CD14-positive monocyte (primary cell): ENCODE data around the gene GPN3. TPM values are rescaled to one million over a fixed set of nuclear protein-coding genes. Genes with fewer than 3 reads are reported as not detected.

Experiments
- DNase-seq, 3 donors: peaks; one replicate each; pipeline ENCODE4 v3.0.0-alpha.2; 2011 to 2022
- H2AFZ ChIP-seq: 2 replicates; pipeline ENCODE4 v1.6.0; 2012; ENCODE audit warnings: mild to moderate bottlenecking, low read depth, low read length, inconsistent platforms; ENCODE audit not compliant: insufficient read depth, poor library complexity, severe bottlenecking
- H3K27ac ChIP-seq, 2 donors: 1 replicate in 1 of 2; 2 replicates in 1 of 2; pipeline ENCODE4 v1.5.1; 2012 to 2013; ENCODE audit warnings: low read length in 2 of 2, control low read depth in 1 of 2, inconsistent platforms in 1 of 2, low read depth in 1 of 2, mild to moderate bottlenecking in 1 of 2
- H3K27me3 ChIP-seq, 2 donors: one replicate each; pipeline versions ENCODE4 v1.6.0 to v1.6.1; 2011 to 2013; ENCODE audit warnings: low read length in 2 of 2; ENCODE audit not compliant: control insufficient read depth in 2 of 2, insufficient read depth in 2 of 2
- H3K36me3 ChIP-seq, 2 donors: replicated peaks in 1 of 2; 1 replicate in 1 of 2; 2 replicates in 1 of 2; pipeline versions ENCODE4 v1.5.1 to v1.6.1; 2012 to 2013; ENCODE audit warnings: low read length in 2 of 2, control low read depth in 1 of 2, inconsistent platforms in 1 of 2, mild to moderate bottlenecking in 1 of 2; ENCODE audit not compliant: insufficient read depth in 2 of 2, control insufficient read depth in 1 of 2
- H3K4me1 ChIP-seq, 2 donors: 1 replicate in 1 of 2; 2 replicates in 1 of 2; pipeline versions ENCODE4 v1.5.1 to v1.6.1; 2012 to 2013; ENCODE audit warnings: low read length in 2 of 2, control low read depth in 1 of 2, inconsistent platforms in 1 of 2, mild to moderate bottlenecking in 1 of 2, moderate library complexity in 1 of 2; ENCODE audit not compliant: insufficient read depth in 2 of 2, control insufficient read depth in 1 of 2
- H3K4me2 ChIP-seq: replicated peaks from 2 replicates; pipeline ENCODE3; 2012; ENCODE audit warnings: low read length, moderate library complexity, mild to moderate bottlenecking; ENCODE audit not compliant: poor library complexity, severe bottlenecking; ENCODE audit errors: extremely low read depth
- H3K4me3 ChIP-seq, 3 experiments: fragments of 200-600 bp in 1 of 3; sonication (generic) in 1 of 3; replicated peaks in 1 of 3; 1 replicate in 2 of 3; 2 replicates in 1 of 3; pipeline ENCODE4 v1.5.1; 2011 to 2013; ENCODE audit warnings: low read length in 3 of 3, mild to moderate bottlenecking in 3 of 3, control low read depth in 2 of 3, low read depth in 2 of 3, inconsistent platforms in 1 of 3, moderate library complexity in 1 of 3
- H3K79me2 ChIP-seq: 2 replicates; pipeline ENCODE4 v1.6.0; 2012; ENCODE audit warnings: mild to moderate bottlenecking, control low read depth, inconsistent platforms, low read length, moderate library complexity; ENCODE audit not compliant: insufficient read depth
- H3K9ac ChIP-seq: 2 replicates; pipeline ENCODE4 v1.6.0; 2017; ENCODE audit warnings: low read length, mild to moderate bottlenecking; ENCODE audit not compliant: insufficient read depth, poor library complexity, severe bottlenecking
- H3K9me3 ChIP-seq, 2 donors: replicated peaks in 1 of 2; 1 replicate in 1 of 2; 2 replicates in 1 of 2; pipeline versions ENCODE4 v1.5.1 to v1.6.1; 2012 to 2013; ENCODE audit warnings: low read length in 2 of 2, control low read depth in 1 of 2; ENCODE audit not compliant: control insufficient read depth in 1 of 2, insufficient read depth in 1 of 2
- H4K20me1 ChIP-seq: 2 replicates; pipeline ENCODE4 v1.6.0; 2012; ENCODE audit warnings: mild to moderate bottlenecking, low read length, control low read depth, moderate library complexity; ENCODE audit not compliant: insufficient read depth
- H3K27ac Mint-ChIP-seq, 7 donors: one replicate each; pipeline ENCODE4 v1.8.0; 2020; ENCODE audit warnings: mild to moderate bottlenecking in 7 of 7, mixed read lengths in 7 of 7, moderate library complexity in 6 of 7, inconsistent platforms in 2 of 7
- H3K27me3 Mint-ChIP-seq, 3 donors: one replicate each; pipeline ENCODE4 v1.8.0; 2021 to 2022; ENCODE audit warnings: low read depth in 3 of 3, mild to moderate bottlenecking in 3 of 3, mixed read lengths in 3 of 3, moderate library complexity in 3 of 3, inconsistent platforms in 1 of 3
- H3K36me3 Mint-ChIP-seq, 2 donors: one replicate each; pipeline ENCODE4 v1.8.0; 2020; ENCODE audit warnings: mixed read lengths in 2 of 2, inconsistent platforms in 1 of 2, mild to moderate bottlenecking in 1 of 2
- H3K4me1 Mint-ChIP-seq: one replicate; pipeline ENCODE4 v1.8.0; 2020; ENCODE audit warnings: mild to moderate bottlenecking, mixed read lengths
- H3K4me3 Mint-ChIP-seq, 2 donors: one replicate each; pipeline ENCODE4 v1.8.0; 2020; ENCODE audit warnings: mild to moderate bottlenecking in 2 of 2, mixed read lengths in 2 of 2, moderate library complexity in 1 of 2
- H3K9me3 Mint-ChIP-seq, 7 donors: one replicate each; pipeline ENCODE4 v1.8.0; 2020 to 2022; ENCODE audit warnings: mixed read lengths in 7 of 7, mild to moderate bottlenecking in 6 of 7, moderate library complexity in 6 of 7, inconsistent platforms in 2 of 7
- CTCF ChIP-seq: fragments of 200-600 bp; IDR thresholded peaks from one replicate; pipeline ENCODE4 v1.8.0; 2022; ENCODE audit warnings: antibody characterized with exemption, mild to moderate bottlenecking
- WGBS: methylation state at CpG from one replicate; pipeline ENCODE4 v1.1.5; 2013; ENCODE audit warnings: missing lambda C conversion rate; ENCODE audit not compliant: insufficient coverage; 5-methylcytosine and 5-hydroxymethylcytosine counted together
- intact Hi-C, 2 donors: fragments of 100-400 bp; cut with micrococcal nuclease; formaldehyde crosslinking; loops; one replicate each; pipeline versions ENCODE4 v1.15.0 to v1.15.1; 2023
- polyA plus RNA-seq, 3 donors: library from polyadenylated mRNA; depleted of rRNA in 1 of 3; unstranded in 2 of 3; stranded (reverse) in 1 of 3; fragments of 300-500 nt in 2 of 3; fragments of >200 nt in 1 of 3; fragmentation: Illumina TruSeq in 2 of 3; gene quantifications; 1 replicate in 2 of 3; 2 replicates in 1 of 3; pipeline ENCODE4 v1.2.3, GENCODE V29; 2012 to 2021

The GPN3 gene
- polyA plus RNA-seq, 3 donors: 7.3 to 52.4 (median 25.3) TPM

GRCh38 chr12:110403976-110404682 is 63.9 kb downstream of the GPN3 start:
- Mint-ChIP-seq H3K4me3 (peak overlapping the region; percentile 99), H3K27me3 (no peaks in the 10 kb centered on the region), H3K9me3 (peaks cover 0 to 2% (median 0%) of the 10 kb centered on the region in 7 donors), H3K36me3 (peaks cover 11 to 21% of the 10 kb centered on the region in 2 donors), H3K27ac (peak overlapping the region; percentile 97 to 99 (median 98)), H3K4me1 (peaks cover 14% of the 10 kb centered on the region)
- Histone ChIP-seq H3K36me3 (peaks cover 7 to 20% of the 10 kb centered on the region in 2 donors), H3K27me3 (no peaks in the 10 kb centered on the region), H3K4me1 (peaks cover 11 to 25% of the 10 kb centered on the region in 2 donors), H2AFZ (peak overlapping the region; percentile 98), H3K4me3 (peak overlapping the region; percentile 67 to 92 (median 92)), H4K20me1 (no peaks in the 10 kb centered on the region), H3K27ac (peak overlapping the region; percentile 47 to 86), H3K9ac (peak overlapping the region; percentile 77), H3K9me3 (no peaks in the 10 kb centered on the region), H3K4me2 (peak overlapping the region; percentile 92), H3K79me2 (peaks cover 44% of the 10 kb centered on the region)
- intact Hi-C loops: no loop called here
- WGBS: 10% methylated on average over 10 of the region's 21 CpGs
- peak; percentile 49 to 80 (median 71) for DNase-seq
- no peak for TF ChIP-seq CTCF

- H3K4me1 ChIP-seq: peaks cover 11 to 25% of the 10 kb centered on the region in 2 donors
- peaks cover 51% of the 10 kb centered on the region for H3K79me2 ChIP-seq
- H3K36me3 Mint-ChIP-seq: peaks cover 11 to 24% of the 10 kb centered on the region in 2 donors
- H3K4me2 ChIP-seq: peak within 1 kb of the TSS; percentile 92
- intact Hi-C loops: no loop called here
- H3K4me3 ChIP-seq: peak within 1 kb of the TSS; percentile 67 to 92 (median 92)
- H3K27me3 ChIP-seq: no peaks in the 10 kb centered on the region
- no peaks in the 10 kb centered on the region for H3K9me3 ChIP-seq
- peak; percentile 90 to 93 (median 90) for DNase-seq
- peaks cover 0 to 2% (median 0%) of the 10 kb centered on the region in 7 donors for H3K9me3 Mint-ChIP-seq
- peak within 1 kb of the TSS; percentile 77 for H3K9ac ChIP-seq
- peaks cover 14% of the 10 kb centered on the region for H3K4me1 Mint-ChIP-seq
- H3K27ac ChIP-seq: peak within 1 kb of the TSS; percentile 47 to 86
- no peaks in the 10 kb centered on the region for H3K27me3 Mint-ChIP-seq
- H3K36me3 ChIP-seq: peaks cover 7 to 27% of the 10 kb centered on the region in 2 donors
- H3K27ac Mint-ChIP-seq: peak within 1 kb of the TSS; percentile 97 to 99 (median 98)
- TF ChIP-seq CTCF: no peak
- H4K20me1 ChIP-seq: no peaks in the 10 kb centered on the region
- WGBS: 0% methylated on average over 56 of the region's 62 CpGs
- H2AFZ ChIP-seq: peak within 1 kb of the TSS; percentile 98
- peak within 1 kb of the TSS; percentile 99 for H3K4me3 Mint-ChIP-seq
These were observed 64.7 kb downstream of the GPN3 start, which contains the start of gene ANAPC7 for GRCh38 chr12:110403146-110403975. TSS of gene ANAPC7 (minus strand) at chr12:110403708. CDS start at chr12:110403627, 81 bp downstream.
